ENCODE measurements around the gene THAP8.
A peak's percentile ranks its signal among the peaks of the same experiment; 100 is the strongest.

Gene THAP8

GRCh38 chr19:36054119-36054732 is at the start of gene THAP8:
TSS of gene THAP8 (minus strand) at chr19:36054285. CDS start at chr19:36054217, 68 bp downstream.
- peak; percentile 51 for TF ChIP-seq CTCF (IDR thresholded peaks at IDR 0.05; ENCODE audit: insufficient read depth, low read length, poor library complexity, severe bottlenecking)
- Histone ChIP-seq H3K27me3 (replicated peaks; ENCODE audit: control insufficient read depth, insufficient read depth, low read length) (no peaks in the 10 kb centered on the region), H3K4me3 (replicated peaks; ENCODE audit: low read depth, low read length) (peak within 1 kb of the TSS; percentile 88), H3K36me3 (ENCODE audit: control insufficient read depth, insufficient read depth, low read length) (no peaks in the 10 kb centered on the region)
- DNase-seq (ENCODE audit: extremely low read depth, insufficient read length): peak; percentile 99

- TF ChIP-seq CTCF (IDR thresholded peaks at IDR 0.05; ENCODE audit: insufficient read depth, low read length, poor library complexity, severe bottlenecking): no peak
- Histone ChIP-seq H3K36me3 (ENCODE audit: control insufficient read depth, insufficient read depth, low read length) (peaks cover 42% of the 10 kb centered on the region), H3K27me3 (replicated peaks; ENCODE audit: control insufficient read depth, insufficient read depth, low read length) (no peaks in the 10 kb centered on the region), H3K4me3 (replicated peaks; ENCODE audit: low read depth, low read length) (no peak overlapping the region)
- no peak for DNase-seq (ENCODE audit: extremely low read depth, insufficient read length)
These were observed 49.0 kb upstream of the THAP8 start for GRCh38 chr19:36103040-36103626.

GRCh38 chr19:36101550-36102327 is 47.7 kb upstream of the THAP8 start:
- no peak for DNase-seq (ENCODE audit: extremely low read depth, insufficient read length)
- no peak for TF ChIP-seq CTCF (IDR thresholded peaks at IDR 0.05; ENCODE audit: insufficient read depth, low read length, poor library complexity, severe bottlenecking)
- no peak overlapping the region for H3K4me3 ChIP-seq (replicated peaks; ENCODE audit: low read depth, low read length)
- peaks cover 47% of the 10 kb centered on the region for H3K36me3 ChIP-seq (ENCODE audit: control insufficient read depth, insufficient read depth, low read length)
- no peaks in the 10 kb centered on the region for H3K27me3 ChIP-seq (replicated peaks; ENCODE audit: control insufficient read depth, insufficient read depth, low read length)

- DNase-seq (ENCODE audit: extremely low read depth, insufficient read length): no peak
- H3K4me3 ChIP-seq (replicated peaks; ENCODE audit: low read depth, low read length): no peak overlapping the region
- H3K36me3 ChIP-seq (ENCODE audit: control insufficient read depth, insufficient read depth, low read length): peaks cover 47% of the 10 kb centered on the region
- no peaks in the 10 kb centered on the region for H3K27me3 ChIP-seq (replicated peaks; ENCODE audit: control insufficient read depth, insufficient read depth, low read length)
- no peak for TF ChIP-seq CTCF (IDR thresholded peaks at IDR 0.05; ENCODE audit: insufficient read depth, low read length, poor library complexity, severe bottlenecking)
These were observed 46.4 kb upstream of the THAP8 start for GRCh38 chr19:36100476-36100875.

- H3K4me3 ChIP-seq (replicated peaks; ENCODE audit: low read depth, low read length): no peak overlapping the region
- DNase-seq (ENCODE audit: extremely low read depth, insufficient read length): no peak
- peaks cover 36% of the 10 kb centered on the region for H3K36me3 ChIP-seq (ENCODE audit: control insufficient read depth, insufficient read depth, low read length)
- TF ChIP-seq CTCF (IDR thresholded peaks at IDR 0.05; ENCODE audit: insufficient read depth, low read length, poor library complexity, severe bottlenecking): no peak
- no peaks in the 10 kb centered on the region for H3K27me3 ChIP-seq (replicated peaks; ENCODE audit: control insufficient read depth, insufficient read depth, low read length)
These were observed 45.2 kb upstream of the THAP8 start for GRCh38 chr19:36099166-36099785.
